Muscle layer of colon (tissue), 2 donors: ENCODE data around the gene CCNT1.

ENCODE experiments used
- H3K27ac ChIP-seq: one replicate; pipeline ENCODE4 v1.7.0; 2013; ENCODE audit warnings: low read depth, mild to moderate bottlenecking, low read length, moderate library complexity
- H3K27me3 ChIP-seq, 2 donors: one replicate each; pipeline ENCODE4 v1.7.0; 2013; ENCODE audit warnings: low read length in 2 of 2, mild to moderate bottlenecking in 2 of 2; ENCODE audit not compliant: insufficient read depth in 2 of 2, control insufficient read depth in 1 of 2
- H3K36me3 ChIP-seq: one replicate; pipeline ENCODE4 v1.7.0; 2013; ENCODE audit warnings: mild to moderate bottlenecking, low read length; ENCODE audit not compliant: insufficient read depth
- H3K4me1 ChIP-seq: one replicate; pipeline ENCODE4 v1.7.0; 2013; ENCODE audit warnings: mild to moderate bottlenecking, low read length; ENCODE audit not compliant: insufficient read depth
- H3K4me3 ChIP-seq, 2 donors: one replicate each; pipeline ENCODE4 v1.7.0; 2013; ENCODE audit warnings: low read length in 2 of 2, low read depth in 1 of 2, mild to moderate bottlenecking in 1 of 2, moderate library complexity in 1 of 2
- H3K9ac ChIP-seq: one replicate; pipeline ENCODE4 v1.7.0; 2013; ENCODE audit warnings: low read length
- H3K9me3 ChIP-seq: one replicate; pipeline ENCODE4 v1.7.0; 2013; ENCODE audit warnings: mild to moderate bottlenecking, low read length
- donor health status: abdominal sarcoma.
- donor health status: Adenocarcinoma of cecum.

Gene CCNT1

GRCh38 chr12:48716493-48717251 is at the start of gene CCNT1:
TSS of gene CCNT1 (minus strand) at chr12:48716707. CDS start at chr12:48716675, 32 bp downstream.
- peaks cover 11% of the 10 kb centered on the region for H3K36me3 ChIP-seq
- peak within 1 kb of the TSS; percentile 99 for H3K9ac ChIP-seq
- peak within 1 kb of the TSS; percentile 67 to 91 for H3K4me3 ChIP-seq
- H3K4me1 ChIP-seq = peaks cover 24% of the 10 kb centered on the region
- no peaks in the 10 kb centered on the region for H3K9me3 ChIP-seq
- peak within 1 kb of the TSS; percentile 89 for H3K27ac ChIP-seq
- no peaks in the 10 kb centered on the region for H3K27me3 ChIP-seq

- Histone ChIP-seq H3K4me1 (no peaks in the 10 kb centered on the region), H3K9me3 (no peaks in the 10 kb centered on the region), H3K27ac (no peak overlapping the region), H3K36me3 (peaks cover 30% of the 10 kb centered on the region), H3K9ac (no peak overlapping the region), H3K27me3 (no peaks in the 10 kb centered on the region), H3K4me3 (no peak overlapping the region)
These were observed 49.3 kb upstream of the CCNT1 start for GRCh38 chr12:48765753-48766162.

GRCh38 chr12:48764521-48764920 is 48.0 kb upstream of the CCNT1 start:
- Histone ChIP-seq H3K4me1 (no peaks in the 10 kb centered on the region), H3K9ac (no peak overlapping the region), H3K4me3 (no peak overlapping the region), H3K27me3 (no peaks in the 10 kb centered on the region), H3K36me3 (peaks cover 24% of the 10 kb centered on the region), H3K9me3 (no peaks in the 10 kb centered on the region), H3K27ac (no peak overlapping the region)

- no peaks in the 10 kb centered on the region for H3K36me3 ChIP-seq
- H3K4me3 ChIP-seq = no peak overlapping the region
- no peaks in the 10 kb centered on the region for H3K4me1 ChIP-seq
- no peak overlapping the region for H3K9ac ChIP-seq
- H3K27me3 ChIP-seq = no peaks in the 10 kb centered on the region
- H3K27ac ChIP-seq = no peak overlapping the region
- H3K9me3 ChIP-seq = no peaks in the 10 kb centered on the region
These were observed 42.2 kb upstream of the CCNT1 start for GRCh38 chr12:48758737-48759136.

GRCh38 chr12:48758186-48758585 is 41.7 kb upstream of the CCNT1 start:
- Histone ChIP-seq H3K9ac (no peak overlapping the region), H3K36me3 (no peaks in the 10 kb centered on the region), H3K27me3 (no peaks in the 10 kb centered on the region), H3K4me1 (no peaks in the 10 kb centered on the region), H3K27ac (no peak overlapping the region), H3K4me3 (no peak overlapping the region), H3K9me3 (no peaks in the 10 kb centered on the region)

GRCh38 chr12:48750769-48751356 is 34.4 kb upstream of the CCNT1 start:
- Histone ChIP-seq H3K4me3 (no peak overlapping the region), H3K4me1 (no peaks in the 10 kb centered on the region), H3K27ac (no peak overlapping the region), H3K9me3 (no peaks in the 10 kb centered on the region), H3K27me3 (no peaks in the 10 kb centered on the region), H3K36me3 (no peaks in the 10 kb centered on the region), H3K9ac (no peak overlapping the region)

- Histone ChIP-seq H3K36me3 (no peaks in the 10 kb centered on the region), H3K27ac (no peak overlapping the region), H3K4me3 (no peak overlapping the region), H3K4me1 (no peaks in the 10 kb centered on the region), H3K9me3 (no peaks in the 10 kb centered on the region), H3K9ac (no peak overlapping the region), H3K27me3 (no peaks in the 10 kb centered on the region)
These were observed 33.7 kb upstream of the CCNT1 start for GRCh38 chr12:48750215-48750614.

- Histone ChIP-seq H3K9me3 (no peaks in the 10 kb centered on the region), H3K4me3 (no peak overlapping the region), H3K4me1 (no peaks in the 10 kb centered on the region), H3K27me3 (peaks cover 0 to 4% of the 10 kb centered on the region in 2 donors), H3K9ac (no peak overlapping the region), H3K27ac (no peak overlapping the region), H3K36me3 (no peaks in the 10 kb centered on the region)
These were observed 27.9 kb upstream of the CCNT1 start for GRCh38 chr12:48744251-48745008.

- no peak overlapping the region for H3K4me3 ChIP-seq
- no peak overlapping the region for H3K9ac ChIP-seq
- no peaks in the 10 kb centered on the region for H3K9me3 ChIP-seq
- no peaks in the 10 kb centered on the region for H3K4me1 ChIP-seq
- H3K36me3 ChIP-seq = no peaks in the 10 kb centered on the region
- H3K27ac ChIP-seq = no peak overlapping the region
- peaks cover 0 to 4% of the 10 kb centered on the region in 2 donors for H3K27me3 ChIP-seq
These were observed 23.2 kb upstream of the CCNT1 start for GRCh38 chr12:48739618-48740269.

GRCh38 chr12:48736456-48736855 is 19.9 kb upstream of the CCNT1 start:
- no peaks in the 10 kb centered on the region for H3K36me3 ChIP-seq
- H3K27me3 ChIP-seq = no peaks in the 10 kb centered on the region
- H3K4me3 ChIP-seq = no peak overlapping the region
- H3K9me3 ChIP-seq = no peaks in the 10 kb centered on the region
- no peaks in the 10 kb centered on the region for H3K4me1 ChIP-seq
- no peak overlapping the region for H3K27ac ChIP-seq
- no peak overlapping the region for H3K9ac ChIP-seq

- Histone ChIP-seq H3K27me3 (no peaks in the 10 kb centered on the region), H3K4me1 (no peaks in the 10 kb centered on the region), H3K27ac (no peak overlapping the region), H3K4me3 (no peak overlapping the region), H3K36me3 (no peaks in the 10 kb centered on the region), H3K9ac (no peak overlapping the region), H3K9me3 (no peaks in the 10 kb centered on the region)
These were observed 12.3 kb upstream of the CCNT1 start for GRCh38 chr12:48728807-48729206.
